Mucosa of descending colon (tissue), 3 donors: ENCODE data around the gene AICDA. TPM values are rescaled to one million over a fixed set of nuclear protein-coding genes. Genes with fewer than 3 reads are reported as not detected.

ENCODE experiments used
- ATAC-seq: fragments of 200-7000 bp; cut with Tn5 transposase; one replicate; pipeline ENCODE4 v1.9.1; 2020; ENCODE audit warnings: mild to moderate bottlenecking, moderate library complexity
- DNase-seq, 3 donors: peaks; one replicate each; pipeline ENCODE4 v3.0.0-alpha.2; 2020
- H3K36me3 ChIP-seq: fragments of 200-600 bp; one replicate; pipeline ENCODE4 v1.8.0; 2021; ENCODE audit warnings: low read depth, mild to moderate bottlenecking
- H3K4me1 ChIP-seq: fragments of 200-600 bp; one replicate; pipeline ENCODE4 v1.8.0; 2021; ENCODE audit warnings: low read depth, mild to moderate bottlenecking
- H3K4me3 ChIP-seq: fragments of 200-600 bp; one replicate; pipeline ENCODE4 v1.8.0; 2021; ENCODE audit warnings: mild to moderate bottlenecking
- H3K9me3 ChIP-seq: fragments of 200-600 bp; one replicate; pipeline ENCODE4 v1.8.0; 2021; ENCODE audit warnings: mild to moderate bottlenecking
- CTCF ChIP-seq: fragments of 200-600 bp; IDR thresholded peaks from one replicate; pipeline ENCODE4 v1.8.0; 2022; ENCODE audit warnings: antibody characterized with exemption, mild to moderate bottlenecking
- intact Hi-C, 2 donors: fragments of 100-400 bp; cut with DNase I in 1 of 2; cut with micrococcal nuclease in 1 of 2; formaldehyde crosslinking; loops; one replicate each; pipeline versions ENCODE4 v1.11.0 to v1.11.1; 2022; cut with DNase I, micrococcal nuclease
- total RNA-seq, 3 donors: library from RNA; stranded (reverse); fragmentation: NEBNext Ultra II Directional in 2 of 3; extraction: Animal tissue kit (Norgen Biotek cat#: 25700) in 2 of 3; gene quantifications; one replicate each; pipeline versions ENCODE4 v1.2.1 to v1.2.4, GENCODE V29; 2021 to 2023
- donor health status: DM: no; HTN: no; CAD: no; lungs with moderate emphysema.
- donor health status: DM: no; HTN: no; CAD: no.
- donor health status: DM: no; HTN: yes; CAD: no.

The AICDA gene
- total RNA-seq, 3 donors from 2014 or later, result not detected

GRCh38 chr12:8647968-8648367 lies 35.3 kb upstream of the AICDA start:
- TF ChIP-seq CTCF, result no peak
- Histone ChIP-seq H3K4me1 (no peaks in the 10 kb centered on the region), H3K9me3 (no peaks in the 10 kb centered on the region), H3K36me3 (no peaks in the 10 kb centered on the region), H3K4me3 (no peak overlapping the region)
- intact Hi-C loops, result no loop called here
- ATAC-seq (no peak), DNase-seq (no peak)

GRCh38 chr12:8644345-8645248 lies 31.9 kb upstream of the AICDA start:
- ATAC-seq (peak; percentile 73), DNase-seq (peak in 1 of 3 donors; percentile 39)
- H3K36me3 ChIP-seq, result no peaks in the 10 kb centered on the region
- no peak for TF ChIP-seq CTCF
- no peak overlapping the region for H3K4me3 ChIP-seq
- H3K4me1 ChIP-seq, result no peaks in the 10 kb centered on the region
- H3K9me3 ChIP-seq, result no peaks in the 10 kb centered on the region
- intact Hi-C loops, result no loop called here

GRCh38 chr12:8642775-8643174 lies 30.1 kb upstream of the AICDA start:
- H3K4me3 ChIP-seq, result no peak overlapping the region
- TF ChIP-seq CTCF, result no peak
- no peak for DNase-seq
- no peak for ATAC-seq
- no peaks in the 10 kb centered on the region for H3K4me1 ChIP-seq
- H3K36me3 ChIP-seq, result no peaks in the 10 kb centered on the region
- intact Hi-C loops, result no loop called here
- H3K9me3 ChIP-seq, result no peaks in the 10 kb centered on the region

GRCh38 chr12:8639936-8640335 lies 27.3 kb upstream of the AICDA start:
- ATAC-seq (no peak), DNase-seq (no peak)
- TF ChIP-seq CTCF, result no peak
- intact Hi-C loops, result no loop called here
- Histone ChIP-seq H3K4me1 (no peaks in the 10 kb centered on the region), H3K4me3 (no peak overlapping the region), H3K36me3 (no peaks in the 10 kb centered on the region), H3K9me3 (no peaks in the 10 kb centered on the region)

GRCh38 chr12:8638951-8639350 lies 26.3 kb upstream of the AICDA start:
- H3K36me3 ChIP-seq, result no peaks in the 10 kb centered on the region
- intact Hi-C loops, result no loop called here
- no peak for TF ChIP-seq CTCF
- no peaks in the 10 kb centered on the region for H3K9me3 ChIP-seq
- ATAC-seq (no peak), DNase-seq (no peak)
- no peak overlapping the region for H3K4me3 ChIP-seq
- no peaks in the 10 kb centered on the region for H3K4me1 ChIP-seq
